HEK293T (cell line): ENCODE measurements around the gene IFT25.
A peak's percentile ranks its signal among the peaks of the same experiment; 100 is the strongest.
"Not testable (repeated sequence)": the region's sequence is repeated elsewhere in the genome, so short reads cannot be mapped to it uniquely, and the experiment has no call there.

ENCODE experiments used
- CTCF ChIA-PET: fragments of 350-600 bp; formaldehyde crosslinking; extraction: SDS; loops from one replicate; lab custom pipeline; 2021; ENCODE audit warnings: antibody characterized with exemption, inconsistent platforms; lab: Yijun Ruan, JAX
- POLR2A ChIA-PET: fragments of 350-600 bp; formaldehyde crosslinking; extraction: SDS; loops from one replicate; lab custom pipeline; 2020; ENCODE audit warnings: antibody characterized with exemption, inconsistent platforms; lab: Yijun Ruan, JAX
- DNase-seq: peaks from one replicate; pipeline ENCODE4 v3.0.0; 2012; ENCODE audit warnings: mixed read lengths; ENCODE audit errors: extremely low spot score
- ARNT ChIP-seq: fragments of 450-650 bp; IDR thresholded peaks from 2 replicates; pipeline ENCODE4 v1.6.1; 2017; ENCODE audit warnings: mild to moderate bottlenecking
- BHLHE40 ChIP-seq: fragments of 450-650 bp; IDR thresholded peaks from 2 replicates; pipeline ENCODE4 v1.6.1; 2016; ENCODE audit warnings: mild to moderate bottlenecking, moderate library complexity, borderline replicate concordance
- CTBP1 ChIP-seq: fragments of 450-650 bp; IDR thresholded peaks from 2 replicates; pipeline ENCODE4 v1.6.1; 2016; ENCODE audit warnings: borderline replicate concordance
- ELF4 ChIP-seq: fragments of 450-650 bp; IDR thresholded peaks from 2 replicates; pipeline ENCODE4 v1.6.1; 2017; ENCODE audit warnings: antibody characterized with exemption
- FOXA1 ChIP-seq: fragments of 450-650 bp; IDR thresholded peaks from 2 replicates; pipeline ENCODE4 v1.6.1; 2016; ENCODE audit warnings: mild to moderate bottlenecking
- FOXK2 ChIP-seq: fragments of 450-650 bp; IDR thresholded peaks from 2 replicates; pipeline ENCODE4 v1.6.1; 2016; ENCODE audit warnings: mild to moderate bottlenecking
- FOXM1 ChIP-seq: fragments of 450-650 bp; IDR thresholded peaks from 2 replicates; pipeline ENCODE4 v1.6.1; 2017; ENCODE audit warnings: mild to moderate bottlenecking, borderline replicate concordance
- L3MBTL2 ChIP-seq: fragments of 450-650 bp; conservative IDR thresholded peaks from 2 replicates; pipeline ENCODE4 v1.6.1; 2016; ENCODE audit warnings: mild to moderate bottlenecking
- LEF1 ChIP-seq: fragments of 450-650 bp; IDR thresholded peaks from 2 replicates; pipeline ENCODE4 v1.6.1; 2017; ENCODE audit warnings: mild to moderate bottlenecking, borderline replicate concordance
- NFRKB ChIP-seq: fragments of 450-650 bp; IDR thresholded peaks from 2 replicates; pipeline ENCODE4 v1.6.1; 2016; ENCODE audit warnings: mild to moderate bottlenecking, moderate library complexity
- PKNOX1 ChIP-seq: fragments of 450-650 bp; IDR thresholded peaks from 2 replicates; pipeline ENCODE4 v1.6.1; 2016
- SP1 ChIP-seq: fragments of 450-650 bp; IDR thresholded peaks from 2 replicates; pipeline ENCODE4 v1.6.1; 2017
- SUZ12 ChIP-seq: fragments of 450-650 bp; IDR thresholded peaks from 2 replicates; pipeline ENCODE4 v1.6.1; 2016; ENCODE audit warnings: mild to moderate bottlenecking
- TARDBP ChIP-seq: fragments of 450-650 bp; IDR thresholded peaks from 2 replicates; pipeline ENCODE4 v1.6.1; 2016
- ZNF384 ChIP-seq: fragments of 450-650 bp; IDR thresholded peaks from 2 replicates; pipeline ENCODE4 v1.6.1; 2016

IFT25 gene

GRCh38 chr1:53891678-53892077, 53.8 kb downstream of the IFT25 start:
- DNase-seq: no peak
- no peak for TF ChIP-seq LEF1
- no peak for TF ChIP-seq CTBP1
- TF ChIP-seq ELF4: no peak
- POLR2A ChIA-PET: interaction anchor here (1.4 kb wide), 1 partner anchor 8 kb away, joined by 3 read pairs; no protein-coding TSS in a partner anchor
- CTCF ChIA-PET: interaction anchor here (0.5 kb wide), 1 partner anchor 68 kb away, joined by 3 read pairs; no protein-coding TSS in a partner anchor

GRCh38 chr1:53891018-53891417, 54.5 kb downstream of the IFT25 start:
- ChIA-PET CTCF (interaction anchor here (1.5 kb wide), 1 partner anchor 30 kb away, joined by 3 read pairs; no protein-coding TSS in a partner anchor), POLR2A (interaction anchor here (1.4 kb wide), 1 partner anchor 9 kb away, joined by 3 read pairs; no protein-coding TSS in a partner anchor)
- DNase-seq: no peak
- TF ChIP-seq SUZ12: no peak

- ChIA-PET CTCF (interaction anchor here (1.5 to 2.0 kb wide), 2 partner anchors 12 to 30 kb away, joined by 3 to 5 read pairs; no protein-coding TSS in a partner anchor), POLR2A (interaction anchor here (1.4 kb wide), 1 partner anchor 9 kb away, joined by 3 read pairs; no protein-coding TSS in a partner anchor)
- no peak for DNase-seq
- no peak for TF ChIP-seq CTBP1
These were observed 55.0 kb downstream of the IFT25 start for GRCh38 chr1:53890522-53890941.

GRCh38 chr1:53889304-53890298, 55.9 kb downstream of the IFT25 start, which contains the start of gene YIPF1:
TSS of gene YIPF1 (minus strand) at chr1:53889797. CDS start at chr1:53888937, 860 bp downstream.
- TF ChIP-seq LEF1 (no peak), L3MBTL2 (peak; percentile 30; the same call in 1 of the 2 replicates), SP1 (no peak), PKNOX1 (no peak), FOXM1 (peak; percentile 66; the same call in 1 of the 2 replicates), ELF4 (no peak), NFRKB (no peak), FOXA1 (no peak), SUZ12 (no peak), BHLHE40 (no peak), CTBP1 (no peak), FOXK2 (no peak), TARDBP (no peak), ARNT (no peak), ZNF384 (no peak)
- peak; percentile 95 for DNase-seq
- ChIA-PET CTCF (interaction anchor here (0.6 to 2.0 kb wide), 3 partner anchors 11 to 51 kb away, joined by 3 to 5 read pairs (median 3); partner anchors contain the start of gene NDC1), POLR2A (no interaction called here)

GRCh38 chr1:53888681-53889080, 56.8 kb downstream of the IFT25 start:
- CTCF ChIA-PET: interaction anchor here (2.0 kb wide), 1 partner anchor 10 kb away, joined by 5 read pairs; no protein-coding TSS in a partner anchor
- POLR2A ChIA-PET: no interaction called here
- DNase-seq: no peak
- no peak for TF ChIP-seq ZNF384
- no peak for TF ChIP-seq TARDBP

- DNase-seq, CTCF ChIA-PET: not testable (repeated sequence)
- POLR2A ChIA-PET: interaction anchor here (1.8 kb wide), 1 partner anchor 62 kb away, joined by 4 read pairs; the partner anchor contains the start of genes IFT25 and LRRC42
These were observed 61.9 kb downstream of the IFT25 start for GRCh38 chr1:53883600-53883999.

- CTCF ChIA-PET, DNase-seq: not testable (repeated sequence)
- POLR2A ChIA-PET: interaction anchor here (1.8 kb wide), 1 partner anchor 64 kb away, joined by 4 read pairs; the partner anchor contains the start of genes IFT25 and LRRC42
These were observed 63.6 kb downstream of the IFT25 start for GRCh38 chr1:53881853-53882252.

- TF ChIP-seq SUZ12 (no peak), NFRKB (no peak), ZNF384 (no peak), PKNOX1 (peak; percentile 32; the same call in 1 of the 2 replicates)
- ChIA-PET POLR2A (interaction anchor here (1.2 to 1.5 kb wide), 2 partner anchors 67 to 70 kb away, joined by 3 to 5 read pairs; partner anchors contain the start of genes IFT25 and LRRC42), CTCF (interaction anchor here (0.7 to 2.2 kb wide), 15 partner anchors 9 to 112 kb away, joined by 3 to 15 read pairs (median 3); partner anchors contain the start of genes IFT25 and YIPF1)
- peak; percentile 43 for DNase-seq
These were observed 66.9 kb downstream of the IFT25 start for GRCh38 chr1:53878492-53879105.

GRCh38 chr1:53875150-53875549, 70.3 kb downstream of the IFT25 start:
- POLR2A ChIA-PET: interaction anchor here (1.2 kb wide), 1 partner anchor 70 kb away, joined by 3 read pairs; the partner anchor contains the start of gene IFT25
- CTCF ChIA-PET, DNase-seq: not testable (repeated sequence)
